Measurements from ENCODE around the gene ARHGEF7. TPM values are rescaled to one million over a fixed set of nuclear protein-coding genes. Genes with fewer than 3 reads are reported as not detected.

Gene ARHGEF7
- polyA plus RNA-seq, 1 donor (not counting 4 experiments of a cell fraction or from before 2014, with no cell fraction given), result 25.2 TPM

DNA sequence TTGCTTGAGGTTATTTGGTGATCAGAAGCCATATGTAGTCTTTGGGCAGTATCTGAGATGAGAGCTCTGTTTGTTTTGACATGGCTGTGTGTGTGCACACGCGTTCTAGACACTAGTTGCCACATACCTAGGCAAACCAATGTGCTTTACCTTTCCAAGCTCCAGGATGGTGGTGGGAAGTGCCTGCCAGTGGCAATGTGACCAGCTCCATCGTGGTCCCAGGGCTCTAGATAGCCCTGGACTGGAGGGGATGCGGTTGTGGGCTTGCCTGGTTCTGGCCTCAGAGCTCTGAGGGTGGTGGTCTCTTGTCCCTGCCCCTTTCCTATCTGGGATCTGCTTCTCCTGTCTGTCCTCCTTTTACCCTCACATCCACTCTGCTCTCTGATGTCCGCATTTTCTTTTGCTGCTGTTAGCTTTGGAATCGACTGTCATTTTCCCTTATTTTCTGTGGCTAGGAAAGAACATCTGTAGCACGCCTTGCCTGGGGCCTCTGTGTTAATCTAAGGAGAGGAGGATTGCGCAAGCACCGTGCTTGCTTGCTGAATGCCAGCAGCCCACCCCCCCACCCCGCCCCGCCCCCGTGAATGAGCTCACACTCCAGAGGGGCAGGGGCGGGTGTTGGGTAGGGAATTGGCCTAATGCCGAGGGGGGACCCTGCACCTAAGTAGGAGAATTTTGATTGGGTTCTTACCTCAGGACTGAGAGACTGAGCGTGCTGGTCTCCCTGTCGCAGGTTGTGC is 89.5 kb downstream of the ARHGEF7 start:
- Histone ChIP-seq H3K27me3 (ENCODE audit: control insufficient read depth, extremely low read depth, insufficient read depth, low read length) (no peaks in the 10 kb centered on the region), H2AFZ (ENCODE audit: control insufficient read depth, low read length) (no peak overlapping the region), H3K4me2 (ENCODE audit: control insufficient read depth, extremely low read depth, insufficient read depth, low read depth, low read length) (peak overlapping the region; percentile 53), H3K27ac (ENCODE audit: control insufficient read depth, insufficient read depth, low read length) (peak overlapping the region; percentile 2), H4K20me1 (ENCODE audit: control insufficient read depth, extremely low read depth, insufficient read depth, low read length) (peaks cover 5% of the 10 kb centered on the region), H3K79me2 (ENCODE audit: control insufficient read depth, insufficient read depth, low read length) (peaks cover 64% of the 10 kb centered on the region), H3K36me3 (ENCODE audit: control insufficient read depth in 2 of 2, extremely low read depth in 1 of 2, insufficient read depth in 2 of 2, low read length in 2 of 2) (peaks cover 4 to 6% of the 10 kb centered on the region in 2 experiments), H3K9ac (ENCODE audit: control insufficient read depth, extremely low read depth, insufficient read depth, low read length) (no peak overlapping the region), H3K4me3 (ENCODE audit: control insufficient read depth in 2 of 3, extremely low read depth in 1 of 3, insufficient read depth in 2 of 3, low read depth in 1 of 3, low read length in 3 of 3) (no peak overlapping the region), H3K9me1 (ENCODE audit: control insufficient read depth, extremely low read depth, insufficient read depth, low read length) (peaks cover 4% of the 10 kb centered on the region), H3K4me1 (ENCODE audit: control insufficient read depth, extremely low read depth, insufficient read depth, low read length) (peaks cover 21% of the 10 kb centered on the region), H3K9me3 (ENCODE audit: control insufficient read depth, low read depth, low read length) (no peaks in the 10 kb centered on the region)
- dilution Hi-C loops (cut with MboI; ENCODE audit: extremely low pct_ligation_motif_present, low sequenced_read_pairs), result no loop called here
- TF ChIP-seq, protein P1, sequence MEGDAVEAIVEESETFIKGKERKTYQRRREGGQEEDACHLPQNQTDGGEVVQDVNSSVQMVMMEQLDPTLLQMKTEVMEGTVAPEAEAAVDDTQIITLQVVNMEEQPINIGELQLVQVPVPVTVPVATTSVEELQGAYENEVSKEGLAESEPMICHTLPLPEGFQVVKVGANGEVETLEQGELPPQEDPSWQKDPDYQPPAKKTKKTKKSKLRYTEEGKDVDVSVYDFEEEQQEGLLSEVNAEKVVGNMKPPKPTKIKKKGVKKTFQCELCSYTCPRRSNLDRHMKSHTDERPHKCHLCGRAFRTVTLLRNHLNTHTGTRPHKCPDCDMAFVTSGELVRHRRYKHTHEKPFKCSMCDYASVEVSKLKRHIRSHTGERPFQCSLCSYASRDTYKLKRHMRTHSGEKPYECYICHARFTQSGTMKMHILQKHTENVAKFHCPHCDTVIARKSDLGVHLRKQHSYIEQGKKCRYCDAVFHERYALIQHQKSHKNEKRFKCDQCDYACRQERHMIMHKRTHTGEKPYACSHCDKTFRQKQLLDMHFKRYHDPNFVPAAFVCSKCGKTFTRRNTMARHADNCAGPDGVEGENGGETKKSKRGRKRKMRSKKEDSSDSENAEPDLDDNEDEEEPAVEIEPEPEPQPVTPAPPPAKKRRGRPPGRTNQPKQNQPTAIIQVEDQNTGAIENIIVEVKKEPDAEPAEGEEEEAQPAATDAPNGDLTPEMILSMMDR (optimal IDR thresholded peaks at IDR 0.05 in 1 of 3, IDR thresholded peaks at IDR 0.05 in 1 of 3, conservative IDR thresholded peaks at IDR 0.05 in 1 of 3; ENCODE audit: extremely low read depth in 1 of 3, insufficient read depth in 2 of 3, low read length in 3 of 3), result no peak
- TF ChIP-seq EZH2 (IDR thresholded peaks at IDR 0.05; ENCODE audit: low read length), result no peak
- no peak for DNase-seq (ENCODE audit: low read depth, low spot score)
- peak; percentile 23 for FAIRE-seq

DNA sequence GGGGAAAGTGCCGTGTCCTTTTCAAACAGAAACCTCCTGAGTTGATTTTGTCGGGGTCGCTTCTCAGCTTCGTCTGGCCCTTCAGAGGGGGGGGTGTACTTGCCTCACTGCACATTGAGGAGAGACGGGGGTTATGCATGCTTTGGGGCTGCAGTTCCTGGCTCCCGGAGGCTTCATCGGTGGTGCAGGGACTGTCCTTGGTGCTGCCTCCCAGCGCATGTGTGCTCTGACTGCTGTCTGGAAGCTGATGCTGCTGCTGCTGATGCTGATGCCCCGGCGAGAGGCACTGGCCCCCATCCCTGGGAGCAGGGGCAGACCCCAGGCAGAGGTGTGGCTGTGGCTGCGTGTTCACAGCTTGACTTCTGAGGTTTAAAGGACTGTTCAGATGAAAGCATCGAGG is 91.0 kb downstream of the ARHGEF7 start:
- no peak overlapping the region for H3K4me3 ChIP-seq (ENCODE audit: control insufficient read depth in 2 of 3, extremely low read depth in 1 of 3, insufficient read depth in 2 of 3, low read depth in 1 of 3, low read length in 3 of 3)
- H3K9me3 ChIP-seq (ENCODE audit: control insufficient read depth, low read depth, low read length), result no peaks in the 10 kb centered on the region
- no peak overlapping the region for H2AFZ ChIP-seq (ENCODE audit: control insufficient read depth, low read length)
- H3K27ac ChIP-seq (ENCODE audit: control insufficient read depth, insufficient read depth, low read length), result no peak overlapping the region
- H3K27me3 ChIP-seq (ENCODE audit: control insufficient read depth, extremely low read depth, insufficient read depth, low read length), result no peaks in the 10 kb centered on the region
- peaks cover 4 to 5% of the 10 kb centered on the region in 2 experiments for H3K36me3 ChIP-seq (ENCODE audit: control insufficient read depth in 2 of 2, extremely low read depth in 1 of 2, insufficient read depth in 2 of 2, low read length in 2 of 2)
- H3K79me2 ChIP-seq (ENCODE audit: control insufficient read depth, insufficient read depth, low read length), result peaks cover 63% of the 10 kb centered on the region
- peaks cover 31% of the 10 kb centered on the region for H3K4me1 ChIP-seq (ENCODE audit: control insufficient read depth, extremely low read depth, insufficient read depth, low read length)
- DNase-seq (ENCODE audit: low read depth, low spot score), result no peak
- H4K20me1 ChIP-seq (ENCODE audit: control insufficient read depth, extremely low read depth, insufficient read depth, low read length), result peaks cover 5% of the 10 kb centered on the region
- TF ChIP-seq, protein P1 (optimal IDR thresholded peaks at IDR 0.05 in 1 of 3, IDR thresholded peaks at IDR 0.05 in 1 of 3, conservative IDR thresholded peaks at IDR 0.05 in 1 of 3; ENCODE audit: extremely low read depth in 1 of 3, insufficient read depth in 2 of 3, low read length in 3 of 3), result no peak
- no peak for TF ChIP-seq EZH2 (IDR thresholded peaks at IDR 0.05; ENCODE audit: low read length)
- H3K9me1 ChIP-seq (ENCODE audit: control insufficient read depth, extremely low read depth, insufficient read depth, low read length), result peaks cover 4% of the 10 kb centered on the region
- H3K4me2 ChIP-seq (ENCODE audit: control insufficient read depth, extremely low read depth, insufficient read depth, low read depth, low read length), result no peak overlapping the region
- dilution Hi-C loops (cut with MboI; ENCODE audit: extremely low pct_ligation_motif_present, low sequenced_read_pairs), result no loop called here
- H3K9ac ChIP-seq (ENCODE audit: control insufficient read depth, extremely low read depth, insufficient read depth, low read length), result no peak overlapping the region
- FAIRE-seq, result no peak
